ENCODE data around the gene NPL.

DNA sequence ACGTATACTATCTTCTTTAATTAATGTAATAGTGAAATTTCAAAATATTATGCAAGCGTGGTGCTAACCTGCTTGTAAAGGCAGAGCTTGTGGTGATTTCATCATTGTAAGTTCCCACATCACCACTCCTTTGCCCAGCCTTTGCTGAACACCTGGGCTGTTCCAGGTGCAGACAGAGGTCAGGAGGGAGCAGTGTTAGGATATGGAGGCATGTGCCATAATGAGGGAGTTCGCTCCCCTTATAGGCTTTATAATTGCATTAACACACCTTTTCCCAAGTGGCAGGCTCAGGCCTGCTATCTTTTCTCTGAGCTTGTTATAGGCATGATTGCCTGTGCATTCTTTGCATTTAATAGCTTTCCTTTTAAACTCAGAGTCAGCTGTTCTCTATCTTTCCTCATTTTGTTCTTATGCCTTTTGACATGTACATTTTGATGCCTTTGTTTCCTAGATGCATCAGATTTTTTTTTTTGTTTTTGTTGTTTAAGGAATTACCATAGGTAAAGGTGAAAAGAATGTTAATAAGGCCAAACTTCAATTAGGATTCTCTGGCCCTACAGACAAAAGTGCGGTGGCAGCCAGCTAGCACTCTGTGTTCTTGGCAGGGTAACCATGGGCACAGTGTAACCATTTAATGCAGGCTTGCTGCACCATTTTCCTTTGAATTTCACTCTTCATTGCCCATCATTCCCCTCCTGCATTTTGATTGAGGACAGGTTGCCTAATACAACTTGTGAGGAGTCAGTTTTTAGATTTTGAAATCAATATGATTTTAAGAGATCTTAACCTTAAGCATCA, 12.6 kb downstream of the NPL start:
- TF ChIP-seq, protein P1, sequence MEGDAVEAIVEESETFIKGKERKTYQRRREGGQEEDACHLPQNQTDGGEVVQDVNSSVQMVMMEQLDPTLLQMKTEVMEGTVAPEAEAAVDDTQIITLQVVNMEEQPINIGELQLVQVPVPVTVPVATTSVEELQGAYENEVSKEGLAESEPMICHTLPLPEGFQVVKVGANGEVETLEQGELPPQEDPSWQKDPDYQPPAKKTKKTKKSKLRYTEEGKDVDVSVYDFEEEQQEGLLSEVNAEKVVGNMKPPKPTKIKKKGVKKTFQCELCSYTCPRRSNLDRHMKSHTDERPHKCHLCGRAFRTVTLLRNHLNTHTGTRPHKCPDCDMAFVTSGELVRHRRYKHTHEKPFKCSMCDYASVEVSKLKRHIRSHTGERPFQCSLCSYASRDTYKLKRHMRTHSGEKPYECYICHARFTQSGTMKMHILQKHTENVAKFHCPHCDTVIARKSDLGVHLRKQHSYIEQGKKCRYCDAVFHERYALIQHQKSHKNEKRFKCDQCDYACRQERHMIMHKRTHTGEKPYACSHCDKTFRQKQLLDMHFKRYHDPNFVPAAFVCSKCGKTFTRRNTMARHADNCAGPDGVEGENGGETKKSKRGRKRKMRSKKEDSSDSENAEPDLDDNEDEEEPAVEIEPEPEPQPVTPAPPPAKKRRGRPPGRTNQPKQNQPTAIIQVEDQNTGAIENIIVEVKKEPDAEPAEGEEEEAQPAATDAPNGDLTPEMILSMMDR (IDR thresholded peaks at IDR 0.05; ENCODE audit: insufficient read depth, low read length, poor library complexity, severe bottlenecking), result no peak
- no peak for TF ChIP-seq EZH2phosphoT487 (conservative IDR thresholded peaks at IDR 0.05; ENCODE audit: low read length)

All from SU-DHL-6 (cell line).